A549 (cell line): ENCODE results near the gene TMEFF2.
"Not testable (repeated sequence)": the region's sequence is repeated elsewhere in the genome, so short reads cannot be mapped to it uniquely, and the experiment has no call there.

Experiments
- CEBPB ChIP-seq, 2 experiments: fragments of >200 bp in 1 of 2; sonication (Bioruptor Twin) in 1 of 2; formaldehyde crosslinking in 1 of 2; IDR thresholded peaks; 2 replicates each; pipeline ENCODE4 v1.6.1; 2012 to 2016
- CHD4 ChIP-seq: fragments of 200-600 bp; sonication (generic); IDR thresholded peaks from 2 replicates; pipeline ENCODE4 v1.6.1; 2016; ENCODE audit warnings: antibody characterized with exemption, mild to moderate bottlenecking, borderline replicate concordance
- EHF ChIP-seq: fragments of 250-450 bp; sonication (Bioruptor Pico); IDR thresholded peaks from 2 replicates; pipeline ENCODE4 v1.5.0; 2020; ENCODE audit warnings: mild to moderate bottlenecking
- HOXA7 ChIP-seq: fragments of 250-450 bp; sonication (Bioruptor Pico); IDR thresholded peaks from 2 replicates; pipeline ENCODE4 v1.5.0; 2020; ENCODE audit warnings: mild to moderate bottlenecking, moderate library complexity
- KDM5A ChIP-seq: fragments of 200-600 bp; sonication (generic); IDR thresholded peaks from 2 replicates; pipeline ENCODE4 v1.6.1; 2016; ENCODE audit warnings: antibody characterized with exemption, mild to moderate bottlenecking
- POLR2A ChIP-seq: IDR thresholded peaks from 2 replicates; pipeline ENCODE4 v1.6.1; 2012; ENCODE audit warnings: mild to moderate bottlenecking, low read length
- RAD21 ChIP-seq, 2 experiments: fragments of >200 bp in 1 of 2; sonication (Bioruptor Twin) in 1 of 2; formaldehyde crosslinking in 1 of 2; IDR thresholded peaks in 1 of 2; conservative IDR thresholded peaks in 1 of 2; 2 replicates in 1 of 2; 3 replicates in 1 of 2; pipeline ENCODE4 v1.6.1; 2012 to 2018; ENCODE audit warnings: inconsistent platforms in 1 of 2
- RFX5 ChIP-seq: fragments of 450-650 bp; IDR thresholded peaks from 2 replicates; pipeline ENCODE4 v1.7.1; 2014; ENCODE audit warnings: antibody characterized with exemption, mild to moderate bottlenecking, moderate library complexity
- SMC3 ChIP-seq: fragments of >200 bp; sonication (Bioruptor Twin); formaldehyde crosslinking; IDR thresholded peaks from 3 replicates; pipeline ENCODE4 v1.6.1; 2018; ENCODE audit warnings: inconsistent platforms
- ZC3H11A ChIP-seq: fragments of 450-650 bp; IDR thresholded peaks from 2 replicates; pipeline ENCODE4 v1.6.1; 2014; ENCODE audit warnings: antibody characterized with exemption, mild to moderate bottlenecking
- TF ChIP-seq, protein P1 (sequence below): fragments of >200 bp; sonication (Bioruptor Twin); formaldehyde crosslinking; IDR thresholded peaks from 3 replicates; pipeline ENCODE4 v1.5.1; 2016
- TF ChIP-seq, protein P2 (sequence below): IDR thresholded peaks from 2 replicates; pipeline ENCODE4 v1.6.1; 2012
- TF ChIP-seq, protein P3 (sequence below): fragments of 200-600 bp; sonication (generic); IDR thresholded peaks from 2 replicates; pipeline ENCODE4 v1.6.1; 2016; ENCODE audit warnings: antibody characterized with exemption, mild to moderate bottlenecking, moderate library complexity

DNA sequence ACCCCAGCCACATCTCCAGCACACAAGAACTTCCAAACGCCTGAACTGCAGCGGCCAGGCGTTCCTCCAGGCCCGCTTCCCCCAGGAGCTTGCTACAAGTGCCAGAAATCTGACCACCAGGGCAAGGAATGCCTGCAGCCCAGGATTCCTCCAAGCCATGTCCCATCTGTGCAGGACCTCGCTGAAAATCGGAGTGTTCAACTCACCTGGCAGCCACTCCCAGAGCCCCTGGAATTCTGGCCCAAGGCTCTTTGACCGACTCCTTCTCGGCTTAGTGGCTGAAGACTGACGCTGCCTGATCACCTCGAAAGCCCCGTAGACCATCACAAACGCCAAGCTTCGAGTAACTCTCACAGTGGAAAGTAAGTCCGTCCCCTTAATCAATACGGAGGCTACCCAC, 62.1 kb downstream of the TMEFF2 start:
- TF ChIP-seq CEBPB (IDR thresholded peaks at IDR 0.05); ZC3H11A; RAD21 (conservative IDR thresholded peaks at IDR 0.05 in 1 of 2, IDR thresholded peaks at IDR 0.05 in 1 of 2); SMC3; POLR2A; CHD4; KDM5A; EHF; HOXA7 (CRISPR knock-in tag); RFX5: not testable (repeated sequence)
- TF ChIP-seq, protein P1, sequence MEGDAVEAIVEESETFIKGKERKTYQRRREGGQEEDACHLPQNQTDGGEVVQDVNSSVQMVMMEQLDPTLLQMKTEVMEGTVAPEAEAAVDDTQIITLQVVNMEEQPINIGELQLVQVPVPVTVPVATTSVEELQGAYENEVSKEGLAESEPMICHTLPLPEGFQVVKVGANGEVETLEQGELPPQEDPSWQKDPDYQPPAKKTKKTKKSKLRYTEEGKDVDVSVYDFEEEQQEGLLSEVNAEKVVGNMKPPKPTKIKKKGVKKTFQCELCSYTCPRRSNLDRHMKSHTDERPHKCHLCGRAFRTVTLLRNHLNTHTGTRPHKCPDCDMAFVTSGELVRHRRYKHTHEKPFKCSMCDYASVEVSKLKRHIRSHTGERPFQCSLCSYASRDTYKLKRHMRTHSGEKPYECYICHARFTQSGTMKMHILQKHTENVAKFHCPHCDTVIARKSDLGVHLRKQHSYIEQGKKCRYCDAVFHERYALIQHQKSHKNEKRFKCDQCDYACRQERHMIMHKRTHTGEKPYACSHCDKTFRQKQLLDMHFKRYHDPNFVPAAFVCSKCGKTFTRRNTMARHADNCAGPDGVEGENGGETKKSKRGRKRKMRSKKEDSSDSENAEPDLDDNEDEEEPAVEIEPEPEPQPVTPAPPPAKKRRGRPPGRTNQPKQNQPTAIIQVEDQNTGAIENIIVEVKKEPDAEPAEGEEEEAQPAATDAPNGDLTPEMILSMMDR = not testable (repeated sequence)
- TF ChIP-seq, protein P2, sequence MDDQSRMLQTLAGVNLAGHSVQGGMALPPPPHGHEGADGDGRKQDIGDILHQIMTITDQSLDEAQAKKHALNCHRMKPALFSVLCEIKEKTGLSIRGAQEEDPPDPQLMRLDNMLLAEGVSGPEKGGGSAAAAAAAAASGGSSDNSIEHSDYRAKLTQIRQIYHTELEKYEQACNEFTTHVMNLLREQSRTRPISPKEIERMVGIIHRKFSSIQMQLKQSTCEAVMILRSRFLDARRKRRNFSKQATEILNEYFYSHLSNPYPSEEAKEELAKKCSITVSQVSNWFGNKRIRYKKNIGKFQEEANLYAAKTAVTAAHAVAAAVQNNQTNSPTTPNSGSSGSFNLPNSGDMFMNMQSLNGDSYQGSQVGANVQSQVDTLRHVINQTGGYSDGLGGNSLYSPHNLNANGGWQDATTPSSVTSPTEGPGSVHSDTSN = not testable (repeated sequence)
- TF ChIP-seq, protein P3, sequence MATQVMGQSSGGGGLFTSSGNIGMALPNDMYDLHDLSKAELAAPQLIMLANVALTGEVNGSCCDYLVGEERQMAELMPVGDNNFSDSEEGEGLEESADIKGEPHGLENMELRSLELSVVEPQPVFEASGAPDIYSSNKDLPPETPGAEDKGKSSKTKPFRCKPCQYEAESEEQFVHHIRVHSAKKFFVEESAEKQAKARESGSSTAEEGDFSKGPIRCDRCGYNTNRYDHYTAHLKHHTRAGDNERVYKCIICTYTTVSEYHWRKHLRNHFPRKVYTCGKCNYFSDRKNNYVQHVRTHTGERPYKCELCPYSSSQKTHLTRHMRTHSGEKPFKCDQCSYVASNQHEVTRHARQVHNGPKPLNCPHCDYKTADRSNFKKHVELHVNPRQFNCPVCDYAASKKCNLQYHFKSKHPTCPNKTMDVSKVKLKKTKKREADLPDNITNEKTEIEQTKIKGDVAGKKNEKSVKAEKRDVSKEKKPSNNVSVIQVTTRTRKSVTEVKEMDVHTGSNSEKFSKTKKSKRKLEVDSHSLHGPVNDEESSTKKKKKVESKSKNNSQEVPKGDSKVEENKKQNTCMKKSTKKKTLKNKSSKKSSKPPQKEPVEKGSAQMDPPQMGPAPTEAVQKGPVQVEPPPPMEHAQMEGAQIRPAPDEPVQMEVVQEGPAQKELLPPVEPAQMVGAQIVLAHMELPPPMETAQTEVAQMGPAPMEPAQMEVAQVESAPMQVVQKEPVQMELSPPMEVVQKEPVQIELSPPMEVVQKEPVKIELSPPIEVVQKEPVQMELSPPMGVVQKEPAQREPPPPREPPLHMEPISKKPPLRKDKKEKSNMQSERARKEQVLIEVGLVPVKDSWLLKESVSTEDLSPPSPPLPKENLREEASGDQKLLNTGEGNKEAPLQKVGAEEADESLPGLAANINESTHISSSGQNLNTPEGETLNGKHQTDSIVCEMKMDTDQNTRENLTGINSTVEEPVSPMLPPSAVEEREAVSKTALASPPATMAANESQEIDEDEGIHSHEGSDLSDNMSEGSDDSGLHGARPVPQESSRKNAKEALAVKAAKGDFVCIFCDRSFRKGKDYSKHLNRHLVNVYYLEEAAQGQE = not testable (repeated sequence)
